C4-2B (cell line): ENCODE results near the gene ANGPTL5.

Source experiments
- ZFX ChIP-seq: fragments of 450-650 bp; IDR thresholded peaks from 2 replicates; pipeline ENCODE4 v1.6.1; 2017
- TF ChIP-seq, protein P1 (sequence below): fragments of 450-650 bp; conservative IDR thresholded peaks from 2 replicates; pipeline ENCODE4 v1.5.1; 2017; ENCODE audit warnings: mild to moderate bottlenecking

DNA sequence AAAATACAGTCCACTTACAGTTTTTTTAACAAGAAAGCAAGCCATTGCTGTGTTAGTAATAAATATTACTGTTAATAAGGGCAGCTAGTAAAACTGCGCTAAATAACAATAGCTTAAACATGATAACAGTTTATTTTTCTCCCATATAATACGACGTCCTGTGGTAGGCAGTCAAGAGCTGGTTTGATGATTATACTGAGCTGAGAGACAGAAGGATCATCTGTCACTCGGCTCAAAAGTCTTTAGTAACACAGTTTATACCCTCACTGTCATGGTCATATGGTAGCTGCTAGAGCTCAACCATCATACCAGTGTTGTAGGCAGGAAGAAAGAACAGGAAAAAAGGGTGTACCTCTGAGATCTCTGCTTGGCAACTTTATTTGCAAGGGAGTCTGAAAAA, 29.1 kb upstream of the ANGPTL5 start:
- TF ChIP-seq, protein P1, sequence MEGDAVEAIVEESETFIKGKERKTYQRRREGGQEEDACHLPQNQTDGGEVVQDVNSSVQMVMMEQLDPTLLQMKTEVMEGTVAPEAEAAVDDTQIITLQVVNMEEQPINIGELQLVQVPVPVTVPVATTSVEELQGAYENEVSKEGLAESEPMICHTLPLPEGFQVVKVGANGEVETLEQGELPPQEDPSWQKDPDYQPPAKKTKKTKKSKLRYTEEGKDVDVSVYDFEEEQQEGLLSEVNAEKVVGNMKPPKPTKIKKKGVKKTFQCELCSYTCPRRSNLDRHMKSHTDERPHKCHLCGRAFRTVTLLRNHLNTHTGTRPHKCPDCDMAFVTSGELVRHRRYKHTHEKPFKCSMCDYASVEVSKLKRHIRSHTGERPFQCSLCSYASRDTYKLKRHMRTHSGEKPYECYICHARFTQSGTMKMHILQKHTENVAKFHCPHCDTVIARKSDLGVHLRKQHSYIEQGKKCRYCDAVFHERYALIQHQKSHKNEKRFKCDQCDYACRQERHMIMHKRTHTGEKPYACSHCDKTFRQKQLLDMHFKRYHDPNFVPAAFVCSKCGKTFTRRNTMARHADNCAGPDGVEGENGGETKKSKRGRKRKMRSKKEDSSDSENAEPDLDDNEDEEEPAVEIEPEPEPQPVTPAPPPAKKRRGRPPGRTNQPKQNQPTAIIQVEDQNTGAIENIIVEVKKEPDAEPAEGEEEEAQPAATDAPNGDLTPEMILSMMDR = peak; percentile 26
- no peak for TF ChIP-seq ZFX
